Esophagus muscularis mucosa (tissue), 4 donors: ENCODE data around the gene SCGB3A1. TPM values are rescaled to one million over a fixed set of nuclear protein-coding genes. Genes with fewer than 3 reads are reported as not detected.

ENCODE experiments used
- DNase-seq: peaks from one replicate; pipeline ENCODE4 v3.0.0-alpha.2; 2017; ENCODE audit errors: extremely low spot score
- H3K27ac ChIP-seq, 4 donors: fragments of 200-600 bp; sonication (generic); replicated peaks in 1 of 4; 1 replicate in 3 of 4; 2 replicates in 1 of 4; pipeline ENCODE4 v1.5.1; 2016 to 2019; ENCODE audit warnings: mild to moderate bottlenecking in 1 of 4
- H3K27me3 ChIP-seq, 4 donors: fragments of 200-600 bp; sonication (generic); one replicate each; pipeline versions ENCODE4 v1.5.1 to v1.6.0; 2016 to 2019
- H3K36me3 ChIP-seq, 4 donors: fragments of 200-600 bp; sonication (generic); one replicate each; pipeline ENCODE4 v1.5.1; 2016 to 2019
- H3K4me1 ChIP-seq, 4 donors: fragments of 200-600 bp; sonication (generic); one replicate each; pipeline ENCODE4 v1.5.1; 2016 to 2019
- H3K4me3 ChIP-seq, 4 donors: fragments of 200-600 bp; sonication (generic); 1 replicate in 2 of 4; 2 replicates in 2 of 4; pipeline ENCODE4 v1.5.1; 2016 to 2019; ENCODE audit warnings: mild to moderate bottlenecking in 4 of 4, moderate library complexity in 1 of 4
- H3K9me3 ChIP-seq, 4 donors: fragments of 200-600 bp; sonication (generic); 1 replicate in 3 of 4; 2 replicates in 1 of 4; pipeline ENCODE4 v1.5.1; 2016 to 2019
- CTCF ChIP-seq, 3 experiments: fragments of 200-600 bp in 2 of 3; fragments of 450-650 bp in 1 of 3; sonication (generic) in 2 of 3; IDR thresholded peaks; one replicate each; pipeline ENCODE4 v1.5.1; 2017 to 2019; ENCODE audit warnings: antibody characterized with exemption in 3 of 3, mild to moderate bottlenecking in 2 of 3, moderate library complexity in 1 of 3
- EP300 ChIP-seq: sonication (generic); formaldehyde crosslinking; IDR thresholded peaks from one replicate; pipeline ENCODE4 v1.6.1; 2017; ENCODE audit warnings: antibody characterized with exemption
- POLR2A ChIP-seq: fragments of 450-650 bp; IDR thresholded peaks from one replicate; pipeline ENCODE4 v1.6.1; 2017; ENCODE audit warnings: antibody characterized with exemption, moderate library complexity, mild to moderate bottlenecking, low read depth
- POLR2AphosphoS5 ChIP-seq, 2 donors: sonication (generic); formaldehyde crosslinking; IDR thresholded peaks; one replicate each; pipeline ENCODE4 v1.6.1; 2017; ENCODE audit warnings: antibody characterized with exemption in 2 of 2
- WGBS: methylation state at CpG from one replicate; pipeline ENCODE4 v1.1.5; 2018; 5-methylcytosine and 5-hydroxymethylcytosine counted together
- intact Hi-C: fragments of 100-400 bp; cut with DNase I; formaldehyde crosslinking; loops from one replicate; pipeline ENCODE4 v1.15.1; 2023
- total RNA-seq, 4 donors: library from RNA; depleted of rRNA; stranded (reverse); fragments of >200 nt; gene quantifications; one replicate each; pipeline versions ENCODE4 v1.1.0 to v1.2.1, GENCODE V29; 2016

Gene SCGB3A1
- total RNA-seq, 4 donors from 2014 or later, result 1.9 to 2.4 TPM; not detected in 2

GRCh38 chr5:180541710-180542109, 49.6 kb downstream of the SCGB3A1 start:
- H3K4me3 ChIP-seq, result no peak overlapping the region
- H3K36me3 ChIP-seq, result peaks cover 0 to 23% (median 9%) of the 10 kb centered on the region in 4 donors
- no peaks in the 10 kb centered on the region for H3K4me1 ChIP-seq
- no peak for TF ChIP-seq CTCF (IDR thresholded peaks at IDR 0.05)
- no peak for TF ChIP-seq POLR2AphosphoS5 (IDR thresholded peaks at IDR 0.05)
- no peak for TF ChIP-seq POLR2A
- TF ChIP-seq EP300, result no peak
- WGBS, result 91% methylated on average over 9 of the region's 9 CpGs
- no peaks in the 10 kb centered on the region for H3K9me3 ChIP-seq
- H3K27me3 ChIP-seq, result no peaks in the 10 kb centered on the region
- DNase-seq, result no peak
- intact Hi-C loops, result no loop called here
- H3K27ac ChIP-seq, result no peak overlapping the region

Other genes with a start within 250 kb of the SCGB3A1 start
- 100 to 1,000 TPM in 1 of 4 donors, 10 to 100 TPM in 3; 30.1 to 114 (median 33.6) TPM for gene GFPT2, start 238.2 kb downstream of the SCGB3A1 start, total RNA-seq
- gene CNOT6, start 97.1 kb downstream of the SCGB3A1 start, total RNA-seq, result 10 to 100 TPM; 17.7 to 26.4 (median 20.5) TPM
- gene FLT4, start 58.1 kb upstream of the SCGB3A1 start, total RNA-seq, result 10 to 100 TPM; 10.4 to 15.6 (median 11.8) TPM
- gene OR2Y1, start 148.6 kb upstream of the SCGB3A1 start, total RNA-seq, result not detected
- gene MGAT1, start 211.3 kb upstream of the SCGB3A1 start, total RNA-seq, result 100 to 1,000 TPM; 132 to 205 (median 190) TPM